GM19025 (cell line): ENCODE measurements around the gene KEAP1.

Experiments
- ATAC-seq: cut with Tn5 transposase; IDR thresholded peaks from one replicate; pipeline ENCODE4 v1.9.1; 2021; ENCODE audit warnings: mild to moderate bottlenecking, low read depth, moderate library complexity; ENCODE audit not compliant: unreplicated experiment

KEAP1 gene

DNA sequence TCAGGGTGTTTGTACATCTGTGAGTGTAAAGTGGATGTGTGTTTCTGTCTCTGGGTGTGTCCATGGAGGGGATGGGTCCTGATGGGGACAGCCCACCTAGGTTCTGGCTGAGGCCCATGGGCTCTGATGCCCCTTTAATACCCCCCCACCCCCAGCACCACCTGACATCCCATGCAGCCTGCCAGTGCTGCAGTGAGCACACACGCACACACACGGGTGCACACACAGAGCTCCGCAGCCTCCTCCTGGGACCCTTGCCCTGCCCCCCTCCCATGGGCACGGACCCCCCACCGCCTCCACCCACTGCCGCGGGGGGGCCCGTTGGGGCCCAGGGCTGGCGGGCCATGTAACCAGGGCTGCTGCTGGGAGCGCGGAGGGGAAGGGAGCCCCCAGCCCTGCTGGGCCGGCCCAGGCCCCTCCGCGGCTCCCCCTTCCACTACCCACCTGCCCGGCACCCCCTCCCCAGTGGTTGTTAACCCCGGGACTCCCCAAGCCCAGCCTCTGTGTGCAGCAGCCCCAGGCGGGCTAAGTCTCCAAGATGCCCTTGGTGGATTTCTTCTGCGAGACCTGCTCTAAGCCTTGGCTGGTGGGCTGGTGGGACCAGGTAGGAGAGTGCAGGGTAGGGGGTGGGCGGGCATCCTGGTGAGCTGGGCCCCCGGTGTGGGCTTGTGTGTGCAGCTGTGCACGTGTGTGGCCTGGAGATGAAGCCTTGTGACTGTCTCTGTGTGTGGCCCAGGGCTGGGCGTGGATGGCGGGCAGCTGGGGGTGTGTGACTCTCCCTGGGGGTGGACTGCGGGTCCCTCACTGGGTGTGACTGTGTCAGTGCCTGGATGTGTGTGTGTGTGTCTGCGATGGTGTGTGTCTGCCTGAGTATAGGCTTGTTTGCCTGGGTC, 50.2 kb downstream of the KEAP1 start:
- ATAC-seq = no peak

DNA sequence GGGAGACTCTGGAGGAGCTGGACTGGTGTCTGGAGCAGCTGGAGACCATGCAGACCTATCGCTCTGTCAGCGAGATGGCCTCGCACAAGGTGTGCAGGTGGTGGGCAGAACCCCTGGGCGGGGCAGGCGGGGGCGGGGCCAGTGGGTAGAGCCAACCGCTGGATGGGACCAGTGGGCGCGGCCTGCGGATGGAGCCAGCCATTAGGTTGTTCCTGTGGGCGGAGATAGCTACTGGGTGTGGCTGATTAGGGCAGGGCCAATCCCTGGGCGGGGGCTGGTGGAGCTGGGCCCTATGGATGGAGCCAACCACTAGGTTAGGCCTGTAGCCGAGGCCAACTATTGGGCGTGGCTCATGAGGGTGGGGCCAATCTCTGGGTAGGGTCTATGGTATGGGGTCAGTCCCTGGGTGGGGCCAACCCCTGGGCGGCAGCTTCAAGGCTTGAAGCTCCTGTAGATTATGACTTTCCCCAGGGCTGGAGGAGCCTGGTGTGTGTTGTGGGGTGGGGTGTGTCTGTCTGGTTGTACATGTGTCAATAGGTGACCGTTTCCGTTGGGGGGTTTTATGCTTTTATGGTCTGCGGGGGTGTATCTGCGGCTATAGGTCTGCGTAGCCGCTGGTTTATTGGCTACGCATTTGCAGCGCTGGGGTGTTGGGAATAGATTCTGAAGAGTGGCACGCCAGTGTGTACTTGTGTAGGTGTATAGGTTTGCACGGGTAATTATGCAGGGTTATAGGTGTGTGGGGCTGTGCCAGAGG, 52.1 kb downstream of the KEAP1 start:
- ATAC-seq = no peak

DNA sequence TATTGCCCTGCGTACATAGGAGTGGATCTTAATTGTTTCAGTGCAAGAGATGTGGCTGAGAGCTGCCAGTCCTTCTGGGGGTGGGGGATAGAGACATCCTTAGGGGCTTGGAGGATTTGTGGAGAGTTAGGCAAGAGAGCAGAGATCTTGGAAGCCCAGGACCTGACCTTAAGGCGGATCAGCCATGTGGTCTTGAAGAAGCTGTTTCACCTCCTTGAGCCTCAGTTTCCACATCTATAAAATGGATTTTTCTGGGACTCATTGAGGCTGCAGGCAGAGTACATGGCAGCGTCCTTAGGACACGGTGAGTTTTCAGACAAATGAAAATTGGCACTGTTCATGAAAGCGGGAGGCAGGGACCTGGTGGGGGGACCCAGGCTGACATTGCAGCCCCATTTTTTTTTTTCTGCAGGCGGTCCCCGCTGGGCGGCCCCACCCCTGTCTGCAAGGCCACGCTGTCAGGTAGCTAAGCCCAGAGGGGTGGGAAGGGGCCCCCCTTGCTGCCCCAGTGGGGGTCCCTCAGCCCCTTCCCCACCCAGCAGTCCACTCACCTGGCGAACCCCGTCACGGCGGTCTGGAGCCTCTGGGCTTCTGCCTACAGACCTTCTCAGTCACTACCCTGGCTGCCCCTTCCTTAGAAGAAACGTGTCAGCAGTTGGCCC, 52.8 kb downstream of the KEAP1 start:
- ATAC-seq = no peak

DNA sequence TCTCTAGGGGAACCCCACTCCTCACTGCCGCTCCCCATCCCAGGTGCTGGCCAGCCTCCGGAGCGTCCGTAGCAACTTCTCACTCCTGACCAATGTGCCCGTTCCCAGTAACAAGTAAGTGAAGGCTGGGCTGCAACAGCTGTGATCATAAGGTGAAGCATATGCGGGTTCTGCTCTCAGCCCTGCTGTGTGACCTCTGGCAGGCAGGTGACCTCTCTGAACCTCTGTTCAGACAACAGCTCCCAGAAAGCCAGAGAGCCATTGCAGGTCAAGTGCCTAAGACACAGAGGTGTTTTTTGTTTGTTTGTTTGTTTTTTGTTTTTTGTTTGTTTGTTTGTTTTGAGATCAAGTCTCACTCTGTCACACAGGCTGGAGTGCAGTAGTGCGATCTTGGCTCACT, 54.1 kb downstream of the KEAP1 start:
- ATAC-seq = no peak

DNA sequence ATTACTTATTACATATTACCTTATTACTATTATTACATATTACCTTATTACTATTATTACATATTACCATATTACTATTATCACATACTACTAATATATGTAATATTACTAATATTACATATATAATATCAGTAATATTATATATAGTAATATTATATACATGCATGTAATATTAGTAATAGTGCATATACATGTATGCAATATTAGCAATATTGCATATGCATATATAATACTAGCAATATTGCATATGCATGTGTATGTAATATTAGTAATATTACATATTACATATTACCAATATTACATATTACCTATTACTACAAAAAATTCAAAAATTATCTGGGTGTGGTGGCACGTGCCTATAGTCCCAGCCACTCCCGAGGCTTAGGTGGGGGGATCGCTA, 60.5 kb downstream of the KEAP1 start:
- ATAC-seq = no peak

DNA sequence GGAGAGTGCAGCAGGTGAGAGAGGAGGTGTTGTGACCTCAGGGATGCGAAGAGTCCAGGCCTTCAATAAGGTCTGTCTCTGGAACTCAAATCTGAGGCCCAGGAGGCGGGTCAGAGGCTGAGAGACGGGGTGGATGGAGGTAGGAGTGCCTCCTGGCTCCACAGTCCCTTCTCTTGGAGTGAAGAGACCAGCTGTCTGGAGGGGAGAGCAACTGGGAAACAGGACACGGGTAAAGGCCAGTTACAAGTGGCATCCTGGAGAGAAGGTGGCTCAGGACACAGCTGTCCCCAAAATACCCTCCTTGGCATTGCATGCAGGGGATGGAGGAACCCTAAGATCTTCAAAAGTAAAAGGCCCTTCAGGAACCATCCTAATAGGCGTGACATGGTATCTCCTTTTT, 63.6 kb downstream of the KEAP1 start:
- no peak for ATAC-seq
